Measurements from ENCODE around the gene PTK7. TPM values are rescaled to one million over a fixed set of nuclear protein-coding genes. Genes with fewer than 3 reads are reported as not detected.

The PTK7 gene
- total and polyA plus RNA-seq, 2 of the 8 experiments (the other 6 are each of a cell fraction or from before 2014, with no cell fraction given) = 110 to 138 TPM

DNA sequence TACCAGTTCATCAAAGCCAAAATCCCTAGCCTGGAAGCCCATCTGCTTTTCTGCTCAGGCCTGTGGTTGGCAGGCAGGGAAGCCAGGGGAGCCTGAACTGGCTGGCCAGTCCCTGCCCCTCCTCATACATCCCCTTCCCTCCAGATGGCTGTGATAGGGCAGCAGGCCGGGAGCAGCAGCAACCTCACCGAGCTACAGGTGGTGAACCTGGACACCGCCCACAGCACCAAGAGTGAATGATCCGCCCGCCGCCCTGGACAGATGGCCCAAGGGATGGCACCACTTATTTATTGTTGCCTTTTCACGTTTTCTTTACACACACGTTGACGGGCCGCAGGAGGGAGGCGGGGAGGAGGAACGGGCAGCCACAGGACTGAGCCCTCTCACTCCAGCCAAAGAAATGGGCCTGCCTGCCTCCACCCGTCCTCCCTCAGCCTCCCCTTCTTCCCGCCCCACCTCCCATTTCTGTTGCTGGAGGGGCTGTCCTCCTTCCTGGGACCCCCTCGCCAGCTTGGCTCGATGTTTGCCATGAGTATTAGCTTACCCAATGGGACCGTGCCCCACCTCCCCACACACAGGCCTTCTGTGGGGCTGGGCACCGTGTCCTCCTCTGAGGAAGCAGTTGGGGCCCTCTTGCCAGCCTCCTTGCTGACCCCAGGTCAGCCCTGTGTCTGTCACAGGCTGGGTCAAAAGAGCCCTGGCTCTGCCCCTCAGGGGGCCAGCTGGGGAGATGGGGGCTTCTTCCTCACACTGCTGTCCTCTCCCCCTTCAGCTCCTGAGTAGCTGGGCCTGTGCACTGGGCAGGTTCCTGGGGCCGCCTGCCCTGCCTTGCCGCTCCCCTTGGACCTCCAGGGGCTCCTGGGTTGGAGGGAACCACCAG, 103.1 kb downstream of the PTK7 start:
- FAIRE-seq (no peak), DNase-seq (ENCODE audit: low read depth in 1 of 2, low spot score in 2 of 2) (no peak)
- Histone ChIP-seq H3K23me2 (ENCODE audit: low read depth, low read length) (peaks cover 9% of the 10 kb centered on the region), H4K20me1 (replicated peaks in 1 of 2; ENCODE audit: control insufficient read depth in 1 of 2, insufficient read depth in 2 of 2, low read length in 2 of 2) (peaks cover 3 to 18% of the 10 kb centered on the region in 2 experiments), H3K18ac (ENCODE audit: extremely low read depth, low read length) (no peak overlapping the region), H3K36me3 (ENCODE audit: control insufficient read depth in 2 of 4, insufficient read depth in 4 of 4, low read length in 3 of 4) (peaks cover 20 to 36% (median 34%) of the 10 kb centered on the region in 4 experiments), H3K9ac (replicated peaks in 1 of 4; ENCODE audit: extremely low read depth in 1 of 4, low read depth in 3 of 4, low read length in 3 of 4) (no peak overlapping the region), H2BK5ac (ENCODE audit: low read depth, low read length) (no peak overlapping the region), H2AK5ac (ENCODE audit: low read depth, low read length) (no peak overlapping the region), H3K4ac (replicated peaks; ENCODE audit: insufficient read length, low read depth, low read length) (no peak overlapping the region), H3K4me2 (ENCODE audit: insufficient read depth in 1 of 2, low read depth in 2 of 2, low read length in 2 of 2) (no peak overlapping the region), H3K27ac (ENCODE audit: low read depth, low read length) (no peak overlapping the region), H2BK20ac (ENCODE audit: low read length) (no peak overlapping the region), H2BK15ac (ENCODE audit: low read length) (no peak overlapping the region), H3K9me3 (ENCODE audit: insufficient read depth in 2 of 2, low read depth in 1 of 2, low read length in 1 of 2) (no peaks in the 10 kb centered on the region), H3K79me2 (ENCODE audit: control insufficient read depth in 1 of 2, insufficient read depth in 2 of 2, low read length in 2 of 2) (peaks cover 0 to 7% of the 10 kb centered on the region in 2 experiments; a peak in 2 of 4 replicates), H2BK12ac (ENCODE audit: low read depth, low read length) (no peak overlapping the region), H3K14ac (ENCODE audit: insufficient read length) (no peak overlapping the region), H4K5ac (ENCODE audit: insufficient read length, low read depth, low read length) (no peak overlapping the region), H3K4me3 (ENCODE audit: extremely low read depth in 1 of 4, insufficient read depth in 2 of 4, low read depth in 3 of 4, low read length in 4 of 4) (no peak overlapping the region), H2AFZ (ENCODE audit: low read length) (no peak overlapping the region), H3K23ac (ENCODE audit: insufficient read length) (no peak overlapping the region), H3K79me1 (ENCODE audit: low read depth, low read length) (peaks cover 3% of the 10 kb centered on the region; the same call in 1 of the 2 replicates), H3K4me1 (replicated peaks in 1 of 4; ENCODE audit: control insufficient read depth in 3 of 4, insufficient read depth in 4 of 4, low read length in 3 of 4) (peaks cover 0 to 3% (median 2%) of the 10 kb centered on the region in 4 experiments; a peak in 2 of 7 replicates), H4K8ac (ENCODE audit: extremely low read depth, insufficient read depth, low read length) (peak overlapping the region; percentile 29; the same call in 1 of the 2 replicates), H4K91ac (replicated peaks; ENCODE audit: insufficient read length, low read length) (no peak overlapping the region), H3K56ac (replicated peaks; ENCODE audit: insufficient read length, low read depth, low read length) (no peak overlapping the region), H2BK120ac (replicated peaks; ENCODE audit: low read depth, low read length) (no peak overlapping the region), H3K27me3 (replicated peaks in 1 of 4; ENCODE audit: control insufficient read depth in 3 of 4, extremely low read depth in 1 of 4, insufficient read depth in 3 of 4, low read length in 3 of 4) (no peaks in the 10 kb centered on the region)
- CTCF ChIA-PET (ENCODE audit: partially characterized antibody) = interaction anchor here (1.2 kb wide), 1 partner anchor 9 kb away, joined by 5 read pairs; the partner anchor contains the start of gene SRF
- POLR2A ChIA-PET (ENCODE audit: partially characterized antibody) = interaction anchor here (0.6 to 4.0 kb wide), 8 partner anchors 7 to 102 kb away, joined by 3 to 30 read pairs (median 3); partner anchors contain the start of gene DNPH1
- WGBS, 2 experiments (ENCODE audit: extremely low coverage in 1 of 2, insufficient coverage in 1 of 2, insufficient read length in 1 of 2, insufficient replicate concordance in 2 of 2, low coverage in 1 of 2, low lambda C conversion rate in 2 of 2, missing lambda C conversion rate in 1 of 2) = 92% methylated on average over 20 of the region's 20 CpGs; no CpG with 5 or more reads in 1 of the 2 experiments
- TF ChIP-seq PHF8 (conservative IDR thresholded peaks at IDR 0.05; ENCODE audit: low read depth, low read length) (no peak), CREB1 (IDR thresholded peaks at IDR 0.05) (no peak), SIX5 (IDR thresholded peaks at IDR 0.05; ENCODE audit: low read depth, low read length) (no peak)
- TF ChIP-seq, protein P1, sequence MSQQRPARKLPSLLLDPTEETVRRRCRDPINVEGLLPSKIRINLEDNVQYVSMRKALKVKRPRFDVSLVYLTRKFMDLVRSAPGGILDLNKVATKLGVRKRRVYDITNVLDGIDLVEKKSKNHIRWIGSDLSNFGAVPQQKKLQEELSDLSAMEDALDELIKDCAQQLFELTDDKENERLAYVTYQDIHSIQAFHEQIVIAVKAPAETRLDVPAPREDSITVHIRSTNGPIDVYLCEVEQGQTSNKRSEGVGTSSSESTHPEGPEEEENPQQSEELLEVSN (IDR thresholded peaks at IDR 0.05) = no peak
